HEK293 (cell line): Measurements from ENCODE around the gene C14orf132.

Source experiments
- CTCF ChIA-PET: fragments of 350-600 bp; formaldehyde crosslinking; extraction: SDS; loops from one replicate; lab custom pipeline; 2021; ENCODE audit warnings: antibody characterized with exemption; lab: Yijun Ruan, JAX
- POLR2A ChIA-PET: fragments of 300-600 bp; formaldehyde crosslinking; extraction: SDS; loops from one replicate; lab custom pipeline; 2020; ENCODE audit warnings: antibody characterized with exemption, inconsistent platforms; lab: Yijun Ruan, JAX
- H3K27ac ChIP-seq: fragments of 200-500 bp; sonication (Bioruptor generic); 2 replicates; pipeline ENCODE4 v1.5.1; 2014; ENCODE audit warnings: low read depth, low read length, control low read depth, inconsistent platforms; ENCODE audit errors: extremely low read depth
- H3K36me3 ChIP-seq, 2 experiments: fragments of 200-500 bp in 1 of 2; sonication (Bioruptor generic) in 1 of 2; 1 replicate in 1 of 2; 2 replicates in 1 of 2; pipeline ENCODE4 v1.5.1; 2014 to 2017; ENCODE audit warnings: inconsistent platforms in 2 of 2, low read length in 2 of 2; ENCODE audit not compliant: control insufficient read depth in 2 of 2, insufficient read depth in 1 of 2
- H3K4me1 ChIP-seq: fragments of 200-500 bp; sonication (Bioruptor generic); 2 replicates; pipeline ENCODE4 v1.5.1; 2014; ENCODE audit warnings: mild to moderate bottlenecking, low read length, inconsistent platforms; ENCODE audit not compliant: control insufficient read depth, insufficient read depth
- H3K4me3 ChIP-seq: 2 replicates; pipeline ENCODE4 v1.5.1; 2011; ENCODE audit warnings: low read depth, mild to moderate bottlenecking, control low read depth, low read length, moderate library complexity
- H3K9me3 ChIP-seq: fragments of 200-500 bp; sonication (Bioruptor generic); 2 replicates; pipeline ENCODE4 v1.5.1; 2014; ENCODE audit warnings: low read depth, low read length, inconsistent platforms; ENCODE audit not compliant: control insufficient read depth, insufficient read depth
- GFI1B ChIP-seq: fragments of 450-650 bp; formaldehyde crosslinking; IDR thresholded peaks from 2 replicates; pipeline ENCODE4 v1.5.1; 2016; ENCODE audit warnings: missing biosample characterization, missing genetic modification characterization
- IKZF3 ChIP-seq: fragments of 450-650 bp; IDR thresholded peaks from 2 replicates; pipeline ENCODE4 v1.5.0; 2018; ENCODE audit warnings: missing biosample characterization, mild to moderate bottlenecking, missing genetic modification characterization, moderate library complexity
- KLF9 ChIP-seq: fragments of 450-650 bp; formaldehyde crosslinking; IDR thresholded peaks from 2 replicates; pipeline ENCODE4 v1.5.1; 2016; ENCODE audit warnings: missing biosample characterization, missing genetic modification characterization, low read depth
- MEIS1 ChIP-seq: sonication (generic); formaldehyde crosslinking; IDR thresholded peaks from 2 replicates; pipeline ENCODE4 v1.8.1; 2022; ENCODE audit warnings: missing genetic modification reagents, mild to moderate bottlenecking, borderline replicate concordance
- PBX3 ChIP-seq: sonication (generic); formaldehyde crosslinking; IDR thresholded peaks from 2 replicates; pipeline ENCODE4 v1.8.1; 2022; ENCODE audit warnings: mild to moderate bottlenecking, moderate library complexity, missing genetic modification reagents
- SETDB1 ChIP-seq: IDR thresholded peaks from one replicate; pipeline ENCODE4 v1.6.1; 2017; ENCODE audit warnings: mild to moderate bottlenecking, low read length, moderate library complexity, mixed read lengths; ENCODE audit not compliant: insufficient read length
- ZBTB20 ChIP-seq: fragments of 450-650 bp; formaldehyde crosslinking; IDR thresholded peaks from 2 replicates; pipeline ENCODE4 v1.5.1; 2016; ENCODE audit warnings: missing biosample characterization, missing genetic modification characterization
- ZFP41 ChIP-seq: fragments of 450-650 bp; formaldehyde crosslinking; IDR thresholded peaks from 2 replicates; pipeline ENCODE4 v1.5.1; 2016; ENCODE audit warnings: missing biosample characterization, missing genetic modification characterization, borderline replicate concordance
- ZNF2 ChIP-seq: fragments of 450-650 bp; formaldehyde crosslinking; IDR thresholded peaks from 2 replicates; pipeline ENCODE4 v1.5.1; 2016; ENCODE audit warnings: missing biosample characterization, missing genetic modification characterization
- ZNF211 ChIP-seq: fragments of 450-650 bp; formaldehyde crosslinking; IDR thresholded peaks from 2 replicates; pipeline ENCODE4 v1.5.1; 2016; ENCODE audit warnings: low read depth, missing biosample characterization, missing genetic modification characterization
- ZNF223 ChIP-seq: fragments of 450-650 bp; formaldehyde crosslinking; IDR thresholded peaks from 2 replicates; pipeline ENCODE4 v1.5.1; 2016; ENCODE audit warnings: missing biosample characterization, missing genetic modification characterization
- ZNF473 ChIP-seq: fragments of 450-650 bp; formaldehyde crosslinking; IDR thresholded peaks from 2 replicates; pipeline ENCODE4 v1.5.1; 2017; ENCODE audit warnings: missing biosample characterization, missing genetic modification characterization
- ZNF501 ChIP-seq: fragments of 450-650 bp; formaldehyde crosslinking; IDR thresholded peaks from 2 replicates; pipeline ENCODE4 v1.5.1; 2016; ENCODE audit warnings: missing biosample characterization, missing genetic modification characterization
- ZNF510 ChIP-seq: fragments of 450-650 bp; formaldehyde crosslinking; IDR thresholded peaks from 2 replicates; pipeline ENCODE4 v1.5.1; 2018; ENCODE audit warnings: mild to moderate bottlenecking, missing genetic modification characterization, missing biosample characterization; ENCODE audit not compliant: insufficient replicate concordance
- ZNF548 ChIP-seq: fragments of 450-650 bp; formaldehyde crosslinking; IDR thresholded peaks from 2 replicates; pipeline ENCODE4 v1.5.1; 2016; ENCODE audit warnings: missing biosample characterization, missing genetic modification characterization
- ZNF621 ChIP-seq: fragments of 450-650 bp; formaldehyde crosslinking; IDR thresholded peaks from 2 replicates; pipeline ENCODE4 v1.5.1; 2017; ENCODE audit warnings: missing biosample characterization, missing genetic modification characterization
- ZNF626 ChIP-seq: fragments of 450-650 bp; sonication (Bioruptor Pico); formaldehyde crosslinking; IDR thresholded peaks from 2 replicates; pipeline ENCODE4 v1.5.1; 2018; ENCODE audit warnings: missing biosample characterization, missing genetic modification characterization, inconsistent platforms
- ZNF658 ChIP-seq: fragments of 450-650 bp; formaldehyde crosslinking; IDR thresholded peaks from 2 replicates; pipeline ENCODE4; 2016; ENCODE audit warnings: missing biosample characterization, missing genetic modification characterization
- ZNF660 ChIP-seq: fragments of 450-650 bp; IDR thresholded peaks from 2 replicates; pipeline ENCODE4 v1.5.1; 2018; ENCODE audit warnings: missing biosample characterization, mild to moderate bottlenecking, missing genetic modification characterization
- ZNF664 ChIP-seq: fragments of 450-650 bp; formaldehyde crosslinking; IDR thresholded peaks from 2 replicates; pipeline ENCODE4 v1.5.1; 2016; ENCODE audit warnings: missing biosample characterization, missing genetic modification characterization
- ZNF830 ChIP-seq: fragments of 450-650 bp; IDR thresholded peaks from 2 replicates; pipeline ENCODE4 v1.5.0; 2018; ENCODE audit warnings: missing biosample characterization, missing genetic modification characterization, low read depth, mild to moderate bottlenecking, moderate library complexity
- TF ChIP-seq, protein P1 (sequence below): fragments of 450-650 bp; formaldehyde crosslinking; IDR thresholded peaks from 2 replicates; pipeline ENCODE4 v1.5.1; 2016; ENCODE audit warnings: missing biosample characterization, missing genetic modification characterization
- TF ChIP-seq, protein P2 (sequence below): fragments of 450-650 bp; formaldehyde crosslinking; IDR thresholded peaks from 2 replicates; pipeline ENCODE4 v1.5.1; 2016; ENCODE audit warnings: missing biosample characterization, missing genetic modification characterization, borderline replicate concordance
- TF ChIP-seq, protein P3 (sequence below): fragments of 450-650 bp; formaldehyde crosslinking; IDR thresholded peaks from 2 replicates; pipeline ENCODE4 v1.5.0; 2017; ENCODE audit warnings: missing biosample characterization, missing genetic modification characterization, borderline replicate concordance

The C14orf132 gene

GRCh38 chr14:96046630-96047029 lies 7.5 kb downstream of the C14orf132 start:
- ChIA-PET POLR2A (no interaction called here), CTCF (interaction anchor here (0.7 kb wide), 1 partner anchor 10 kb away, joined by 4 read pairs; no protein-coding TSS in a partner anchor)
- Histone ChIP-seq H3K36me3 (peaks cover 0 to 2% of the 10 kb centered on the region in 2 experiments; a peak in 2 of 3 replicates), H3K4me3 (no peak overlapping the region), H3K27ac (no peak overlapping the region), H3K4me1 (no peaks in the 10 kb centered on the region), H3K9me3 (no peaks in the 10 kb centered on the region)
- TF ChIP-seq ZNF223 (tag by site-specific recombination), result no peak
- TF ChIP-seq GFI1B (tag by site-specific recombination), result no peak
- TF ChIP-seq, protein P1, sequence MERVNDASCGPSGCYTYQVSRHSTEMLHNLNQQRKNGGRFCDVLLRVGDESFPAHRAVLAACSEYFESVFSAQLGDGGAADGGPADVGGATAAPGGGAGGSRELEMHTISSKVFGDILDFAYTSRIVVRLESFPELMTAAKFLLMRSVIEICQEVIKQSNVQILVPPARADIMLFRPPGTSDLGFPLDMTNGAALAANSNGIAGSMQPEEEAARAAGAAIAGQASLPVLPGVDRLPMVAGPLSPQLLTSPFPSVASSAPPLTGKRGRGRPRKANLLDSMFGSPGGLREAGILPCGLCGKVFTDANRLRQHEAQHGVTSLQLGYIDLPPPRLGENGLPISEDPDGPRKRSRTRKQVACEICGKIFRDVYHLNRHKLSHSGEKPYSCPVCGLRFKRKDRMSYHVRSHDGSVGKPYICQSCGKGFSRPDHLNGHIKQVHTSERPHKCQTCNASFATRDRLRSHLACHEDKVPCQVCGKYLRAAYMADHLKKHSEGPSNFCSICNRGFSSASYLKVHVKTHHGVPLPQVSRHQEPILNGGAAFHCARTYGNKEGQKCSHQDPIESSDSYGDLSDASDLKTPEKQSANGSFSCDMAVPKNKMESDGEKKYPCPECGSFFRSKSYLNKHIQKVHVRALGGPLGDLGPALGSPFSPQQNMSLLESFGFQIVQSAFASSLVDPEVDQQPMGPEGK (tag by site-specific recombination), result no peak
- no peak for TF ChIP-seq ZNF548 (tag by site-specific recombination)
- TF ChIP-seq, protein P2, sequence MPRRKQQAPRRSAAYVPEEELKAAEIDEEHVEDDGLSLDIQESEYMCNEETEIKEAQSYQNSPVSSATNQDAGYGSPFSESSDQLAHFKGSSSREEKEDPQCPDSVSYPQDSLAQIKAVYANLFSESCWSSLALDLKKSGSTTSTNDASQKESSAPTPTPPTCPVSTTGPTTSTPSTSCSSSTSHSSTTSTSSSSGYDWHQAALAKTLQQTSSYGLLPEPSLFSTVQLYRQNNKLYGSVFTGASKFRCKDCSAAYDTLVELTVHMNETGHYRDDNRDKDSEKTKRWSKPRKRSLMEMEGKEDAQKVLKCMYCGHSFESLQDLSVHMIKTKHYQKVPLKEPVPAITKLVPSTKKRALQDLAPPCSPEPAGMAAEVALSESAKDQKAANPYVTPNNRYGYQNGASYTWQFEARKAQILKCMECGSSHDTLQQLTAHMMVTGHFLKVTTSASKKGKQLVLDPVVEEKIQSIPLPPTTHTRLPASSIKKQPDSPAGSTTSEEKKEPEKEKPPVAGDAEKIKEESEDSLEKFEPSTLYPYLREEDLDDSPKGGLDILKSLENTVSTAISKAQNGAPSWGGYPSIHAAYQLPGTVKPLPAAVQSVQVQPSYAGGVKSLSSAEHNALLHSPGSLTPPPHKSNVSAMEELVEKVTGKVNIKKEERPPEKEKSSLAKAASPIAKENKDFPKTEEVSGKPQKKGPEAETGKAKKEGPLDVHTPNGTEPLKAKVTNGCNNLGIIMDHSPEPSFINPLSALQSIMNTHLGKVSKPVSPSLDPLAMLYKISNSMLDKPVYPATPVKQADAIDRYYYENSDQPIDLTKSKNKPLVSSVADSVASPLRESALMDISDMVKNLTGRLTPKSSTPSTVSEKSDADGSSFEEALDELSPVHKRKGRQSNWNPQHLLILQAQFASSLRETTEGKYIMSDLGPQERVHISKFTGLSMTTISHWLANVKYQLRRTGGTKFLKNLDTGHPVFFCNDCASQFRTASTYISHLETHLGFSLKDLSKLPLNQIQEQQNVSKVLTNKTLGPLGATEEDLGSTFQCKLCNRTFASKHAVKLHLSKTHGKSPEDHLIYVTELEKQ (tag by site-specific recombination), result no peak
- no peak for TF ChIP-seq ZBTB20
- TF ChIP-seq PBX3 (CRISPR knock-in tag), result no peak
- no peak for TF ChIP-seq ZNF658 (tag by site-specific recombination)
- TF ChIP-seq ZNF473 (tag by site-specific recombination), result no peak
- TF ChIP-seq ZNF501, result no peak
- TF ChIP-seq ZNF621 (tag by site-specific recombination), result no peak
- no peak for TF ChIP-seq ZFP41 (tag by site-specific recombination)
- no peak for TF ChIP-seq ZNF660 (tag by site-specific recombination)
- no peak for TF ChIP-seq SETDB1
- no peak for TF ChIP-seq KLF9
- no peak for TF ChIP-seq MEIS1

DNA sequence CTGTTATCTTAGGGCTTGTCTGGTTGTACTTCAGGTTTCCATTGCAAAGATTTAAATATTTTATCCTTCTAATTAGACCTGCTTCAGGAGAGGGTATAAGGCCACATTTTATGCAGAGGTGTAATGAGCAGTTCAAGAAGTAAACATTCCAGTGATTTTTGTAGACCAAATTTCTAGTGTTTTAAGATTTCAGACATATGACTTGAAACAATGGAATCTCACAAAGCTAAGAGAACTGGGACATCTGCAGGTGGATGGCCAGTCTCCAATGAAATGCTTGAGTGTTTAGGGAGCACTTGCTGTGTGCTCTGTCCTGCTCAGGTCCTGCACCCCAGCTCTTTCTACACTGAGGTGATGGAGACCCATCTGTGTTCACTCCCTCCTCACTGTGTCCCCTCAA lies 7.9 kb downstream of the C14orf132 start:
- Histone ChIP-seq H3K9me3 (no peaks in the 10 kb centered on the region), H3K36me3 (peaks cover 0 to 7% of the 10 kb centered on the region in 2 experiments; a peak in 2 of 3 replicates), H3K27ac (no peak overlapping the region), H3K4me1 (no peaks in the 10 kb centered on the region), H3K4me3 (no peak overlapping the region)
- CTCF ChIA-PET, result interaction anchor here (0.7 kb wide), 1 partner anchor 157 kb away, joined by 3 read pairs; the partner anchor contains the start of gene BDKRB2
- POLR2A ChIA-PET, result no interaction called here
- TF ChIP-seq ZNF510 (tag by site-specific recombination), result no peak
- no peak for TF ChIP-seq ZNF664 (tag by site-specific recombination)
- no peak for TF ChIP-seq IKZF3
- no peak for TF ChIP-seq ZNF626 (tag by site-specific recombination)
- no peak for TF ChIP-seq ZNF211 (tag by site-specific recombination)
- no peak for TF ChIP-seq ZNF2 (tag by site-specific recombination)
- no peak for TF ChIP-seq ZNF830 (tag by site-specific recombination)
- TF ChIP-seq, protein P3, sequence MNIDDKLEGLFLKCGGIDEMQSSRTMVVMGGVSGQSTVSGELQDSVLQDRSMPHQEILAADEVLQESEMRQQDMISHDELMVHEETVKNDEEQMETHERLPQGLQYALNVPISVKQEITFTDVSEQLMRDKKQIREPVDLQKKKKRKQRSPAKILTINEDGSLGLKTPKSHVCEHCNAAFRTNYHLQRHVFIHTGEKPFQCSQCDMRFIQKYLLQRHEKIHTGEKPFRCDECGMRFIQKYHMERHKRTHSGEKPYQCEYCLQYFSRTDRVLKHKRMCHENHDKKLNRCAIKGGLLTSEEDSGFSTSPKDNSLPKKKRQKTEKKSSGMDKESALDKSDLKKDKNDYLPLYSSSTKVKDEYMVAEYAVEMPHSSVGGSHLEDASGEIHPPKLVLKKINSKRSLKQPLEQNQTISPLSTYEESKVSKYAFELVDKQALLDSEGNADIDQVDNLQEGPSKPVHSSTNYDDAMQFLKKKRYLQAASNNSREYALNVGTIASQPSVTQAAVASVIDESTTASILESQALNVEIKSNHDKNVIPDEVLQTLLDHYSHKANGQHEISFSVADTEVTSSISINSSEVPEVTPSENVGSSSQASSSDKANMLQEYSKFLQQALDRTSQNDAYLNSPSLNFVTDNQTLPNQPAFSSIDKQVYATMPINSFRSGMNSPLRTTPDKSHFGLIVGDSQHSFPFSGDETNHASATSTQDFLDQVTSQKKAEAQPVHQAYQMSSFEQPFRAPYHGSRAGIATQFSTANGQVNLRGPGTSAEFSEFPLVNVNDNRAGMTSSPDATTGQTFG (tag by site-specific recombination), result no peak
- TF ChIP-seq SETDB1, result no peak
